Measurements from ENCODE around the gene CPB1.

Gene CPB1

DNA sequence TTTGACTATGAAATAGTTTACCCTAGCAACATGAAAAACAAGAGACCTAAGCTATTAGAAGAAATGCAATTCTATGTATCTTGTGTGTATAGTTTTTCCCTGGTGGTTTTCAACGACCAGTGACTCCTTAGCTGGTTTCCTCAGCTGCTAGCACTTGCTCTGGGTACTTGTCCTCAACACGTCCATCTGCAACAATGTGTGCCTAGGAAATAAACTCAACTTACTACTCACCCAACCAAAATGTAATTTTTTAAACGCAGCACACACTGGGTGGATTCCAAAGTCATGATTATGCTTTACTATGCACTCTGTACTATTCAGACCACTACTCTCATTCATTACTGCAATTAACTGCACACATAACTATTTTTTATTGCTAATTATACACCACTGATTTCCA lies 68.5 kb downstream of the CPB1 start (continued):
- TF ChIP-seq, protein P1, sequence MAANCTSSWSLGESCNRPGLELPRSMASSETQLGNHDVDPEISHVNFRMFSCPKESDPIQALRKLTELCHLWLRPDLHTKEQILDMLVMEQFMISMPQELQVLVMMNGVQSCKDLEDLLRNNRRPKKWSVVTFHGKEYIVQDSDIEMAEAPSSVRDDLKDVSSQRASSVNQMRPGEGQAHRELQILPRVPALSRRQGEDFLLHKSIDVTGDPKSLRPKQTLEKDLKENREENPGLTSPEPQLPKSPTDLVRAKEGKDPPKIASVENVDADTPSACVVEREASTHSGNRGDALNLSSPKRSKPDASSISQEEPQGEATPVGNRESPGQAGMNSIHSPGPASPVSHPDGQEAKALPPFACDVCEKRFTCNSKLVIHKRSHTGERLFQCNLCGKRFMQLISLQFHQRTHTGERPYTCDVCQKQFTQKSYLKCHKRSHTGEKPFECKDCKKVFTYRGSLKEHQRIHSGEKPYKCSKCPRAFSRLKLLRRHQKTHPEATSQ (tag by site-specific recombination; IDR thresholded peaks at IDR 0.05) = no peak

DNA sequence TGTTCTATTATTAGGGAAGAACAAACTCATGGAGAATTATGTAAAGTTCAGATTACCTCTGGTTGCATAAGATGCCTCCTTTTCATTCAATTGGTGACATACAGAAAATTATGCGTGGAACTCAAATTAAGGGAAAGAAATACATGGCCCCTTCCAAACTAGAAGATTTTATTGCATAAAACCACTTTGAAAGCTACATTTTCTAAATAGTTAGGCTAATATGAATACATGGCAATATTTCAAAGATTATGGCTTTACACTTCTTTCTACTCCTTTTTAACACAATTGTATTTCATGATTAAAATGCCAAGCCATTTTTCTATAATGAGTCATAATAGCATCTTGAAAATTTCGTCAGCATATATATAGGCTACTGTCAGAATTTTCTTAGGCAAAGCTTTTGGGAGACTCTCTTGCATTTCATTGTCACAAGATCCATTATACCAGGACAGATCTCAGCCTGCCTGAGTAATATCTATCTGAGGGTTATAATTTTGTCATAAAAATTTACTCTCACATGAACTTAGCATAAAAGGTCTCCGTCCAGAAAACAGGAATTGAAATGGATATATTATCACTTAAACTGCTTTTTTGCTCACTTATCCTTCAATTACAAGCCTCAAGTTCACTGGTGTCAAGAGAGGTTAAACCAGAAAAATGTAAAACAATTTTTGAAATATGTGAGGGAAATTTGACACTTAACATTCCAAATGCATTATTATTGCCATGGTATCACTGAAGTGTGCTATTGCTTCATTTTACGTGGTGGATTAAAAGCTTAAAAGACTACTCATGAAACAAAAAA lies 74.6 kb downstream of the CPB1 start:
- Histone ChIP-seq H3K36me3 (ENCODE audit: control insufficient read depth in 2 of 2, insufficient read depth in 1 of 2, low read length in 2 of 2) (no peaks in the 10 kb centered on the region), H3K4me1 (ENCODE audit: control insufficient read depth, insufficient read depth, low read length) (no peaks in the 10 kb centered on the region), H3K4me3 (ENCODE audit: low read depth, low read length) (no peak overlapping the region), H3K9me3 (ENCODE audit: control insufficient read depth, insufficient read depth, low read depth, low read length) (no peaks in the 10 kb centered on the region), H3K27ac (ENCODE audit: extremely low read depth, low read depth, low read length) (no peak overlapping the region)
- CTCF ChIA-PET = no interaction called here
- TF ChIP-seq ZNF623 (tag by site-specific recombination; IDR thresholded peaks at IDR 0.05) (no peak), SP7 (tag by site-specific recombination; IDR thresholded peaks at IDR 0.05) (peak; percentile 83), ZNF48 (tag by site-specific recombination; IDR thresholded peaks at IDR 0.05) (no peak)
- POLR2A ChIA-PET = no interaction called here

GRCh38 chr3:148903022-148903442 lies 75.4 kb downstream of the CPB1 start:
- no peaks in the 10 kb centered on the region for H3K9me3 ChIP-seq (ENCODE audit: control insufficient read depth, insufficient read depth, low read depth, low read length)
- H3K4me1 ChIP-seq (ENCODE audit: control insufficient read depth, insufficient read depth, low read length) = no peaks in the 10 kb centered on the region
- H3K36me3 ChIP-seq (ENCODE audit: control insufficient read depth in 2 of 2, insufficient read depth in 1 of 2, low read length in 2 of 2) = no peaks in the 10 kb centered on the region
- no peak overlapping the region for H3K4me3 ChIP-seq (ENCODE audit: low read depth, low read length)
- no peak overlapping the region for H3K27ac ChIP-seq (ENCODE audit: extremely low read depth, low read depth, low read length)
- no peak for TF ChIP-seq ZFP3 (tag by site-specific recombination; IDR thresholded peaks at IDR 0.05; ENCODE audit: low read depth)
- TF ChIP-seq ZNF629 (tag by site-specific recombination; IDR thresholded peaks at IDR 0.05) = 0 out of 2 replicates have a peak, but pooled peaks have one; percentile 38
- TF ChIP-seq, protein P2, sequence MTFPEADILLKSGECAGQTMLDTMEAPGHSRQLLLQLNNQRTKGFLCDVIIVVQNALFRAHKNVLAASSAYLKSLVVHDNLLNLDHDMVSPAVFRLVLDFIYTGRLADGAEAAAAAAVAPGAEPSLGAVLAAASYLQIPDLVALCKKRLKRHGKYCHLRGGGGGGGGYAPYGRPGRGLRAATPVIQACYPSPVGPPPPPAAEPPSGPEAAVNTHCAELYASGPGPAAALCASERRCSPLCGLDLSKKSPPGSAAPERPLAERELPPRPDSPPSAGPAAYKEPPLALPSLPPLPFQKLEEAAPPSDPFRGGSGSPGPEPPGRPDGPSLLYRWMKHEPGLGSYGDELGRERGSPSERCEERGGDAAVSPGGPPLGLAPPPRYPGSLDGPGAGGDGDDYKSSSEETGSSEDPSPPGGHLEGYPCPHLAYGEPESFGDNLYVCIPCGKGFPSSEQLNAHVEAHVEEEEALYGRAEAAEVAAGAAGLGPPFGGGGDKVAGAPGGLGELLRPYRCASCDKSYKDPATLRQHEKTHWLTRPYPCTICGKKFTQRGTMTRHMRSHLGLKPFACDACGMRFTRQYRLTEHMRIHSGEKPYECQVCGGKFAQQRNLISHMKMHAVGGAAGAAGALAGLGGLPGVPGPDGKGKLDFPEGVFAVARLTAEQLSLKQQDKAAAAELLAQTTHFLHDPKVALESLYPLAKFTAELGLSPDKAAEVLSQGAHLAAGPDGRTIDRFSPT (tag by site-specific recombination; IDR thresholded peaks at IDR 0.05) = 0 out of 2 replicates have a peak, but pooled peaks have one; percentile 14
- TF ChIP-seq ZNF114 (tag by site-specific recombination; IDR thresholded peaks at IDR 0.05) = no peak
- no peak for TF ChIP-seq ZNF175 (tag by site-specific recombination; IDR thresholded peaks at IDR 0.05)
- TF ChIP-seq, protein P3, sequence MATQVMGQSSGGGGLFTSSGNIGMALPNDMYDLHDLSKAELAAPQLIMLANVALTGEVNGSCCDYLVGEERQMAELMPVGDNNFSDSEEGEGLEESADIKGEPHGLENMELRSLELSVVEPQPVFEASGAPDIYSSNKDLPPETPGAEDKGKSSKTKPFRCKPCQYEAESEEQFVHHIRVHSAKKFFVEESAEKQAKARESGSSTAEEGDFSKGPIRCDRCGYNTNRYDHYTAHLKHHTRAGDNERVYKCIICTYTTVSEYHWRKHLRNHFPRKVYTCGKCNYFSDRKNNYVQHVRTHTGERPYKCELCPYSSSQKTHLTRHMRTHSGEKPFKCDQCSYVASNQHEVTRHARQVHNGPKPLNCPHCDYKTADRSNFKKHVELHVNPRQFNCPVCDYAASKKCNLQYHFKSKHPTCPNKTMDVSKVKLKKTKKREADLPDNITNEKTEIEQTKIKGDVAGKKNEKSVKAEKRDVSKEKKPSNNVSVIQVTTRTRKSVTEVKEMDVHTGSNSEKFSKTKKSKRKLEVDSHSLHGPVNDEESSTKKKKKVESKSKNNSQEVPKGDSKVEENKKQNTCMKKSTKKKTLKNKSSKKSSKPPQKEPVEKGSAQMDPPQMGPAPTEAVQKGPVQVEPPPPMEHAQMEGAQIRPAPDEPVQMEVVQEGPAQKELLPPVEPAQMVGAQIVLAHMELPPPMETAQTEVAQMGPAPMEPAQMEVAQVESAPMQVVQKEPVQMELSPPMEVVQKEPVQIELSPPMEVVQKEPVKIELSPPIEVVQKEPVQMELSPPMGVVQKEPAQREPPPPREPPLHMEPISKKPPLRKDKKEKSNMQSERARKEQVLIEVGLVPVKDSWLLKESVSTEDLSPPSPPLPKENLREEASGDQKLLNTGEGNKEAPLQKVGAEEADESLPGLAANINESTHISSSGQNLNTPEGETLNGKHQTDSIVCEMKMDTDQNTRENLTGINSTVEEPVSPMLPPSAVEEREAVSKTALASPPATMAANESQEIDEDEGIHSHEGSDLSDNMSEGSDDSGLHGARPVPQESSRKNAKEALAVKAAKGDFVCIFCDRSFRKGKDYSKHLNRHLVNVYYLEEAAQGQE (tag by site-specific recombination; IDR thresholded peaks at IDR 0.05) = no peak
- no peak for TF ChIP-seq ZNF501 (tag by site-specific recombination; IDR thresholded peaks at IDR 0.05)
- ChIA-PET CTCF (no interaction called here), POLR2A (no interaction called here)

GRCh38 chr3:148903941-148904340 lies 76.3 kb downstream of the CPB1 start:
- POLR2A ChIA-PET = no interaction called here
- Histone ChIP-seq H3K36me3 (ENCODE audit: control insufficient read depth in 2 of 2, insufficient read depth in 1 of 2, low read length in 2 of 2) (no peaks in the 10 kb centered on the region), H3K4me3 (ENCODE audit: low read depth, low read length) (no peak overlapping the region), H3K9me3 (ENCODE audit: control insufficient read depth, insufficient read depth, low read depth, low read length) (no peaks in the 10 kb centered on the region), H3K4me1 (ENCODE audit: control insufficient read depth, insufficient read depth, low read length) (no peaks in the 10 kb centered on the region), H3K27ac (ENCODE audit: extremely low read depth, low read depth, low read length) (no peak overlapping the region)
- CTCF ChIA-PET = no interaction called here
- TF ChIP-seq ZNF513 (tag by site-specific recombination; IDR thresholded peaks at IDR 0.05) (no peak), ZNF174 (tag by site-specific recombination; IDR thresholded peaks at IDR 0.05) (no peak), BCL11B (tag by site-specific recombination; IDR thresholded peaks at IDR 0.05; ENCODE audit: low read depth) (no peak), MYNN (tag by site-specific recombination; IDR thresholded peaks at IDR 0.05; ENCODE audit: borderline replicate concordance) (no peak), RBAK (tag by site-specific recombination; IDR thresholded peaks at IDR 0.05) (no peak), ZNF561 (tag by site-specific recombination; IDR thresholded peaks at IDR 0.05; ENCODE audit: borderline replicate concordance) (no peak), ZNF211 (tag by site-specific recombination; IDR thresholded peaks at IDR 0.05; ENCODE audit: low read depth) (no peak), ZNF132 (tag by site-specific recombination; IDR thresholded peaks at IDR 0.05; ENCODE audit: borderline replicate concordance) (no peak)
- TF ChIP-seq, protein P1 (tag by site-specific recombination; IDR thresholded peaks at IDR 0.05) = no peak
